NCI-H187 (cell line): Measurements from ENCODE around the gene CEP76.
"Not testable (repeated sequence)": the region's sequence is repeated elsewhere in the genome, so short reads cannot be mapped to it uniquely, and the experiment has no call there.

Source experiments
- DNase-seq, 2 experiments: peaks; one replicate each; lab custom pipeline; 2025; lab: John Stamatoyannopoulos, UW

CEP76 gene

GRCh38 chr18:12643756-12644155 lies 58.8 kb downstream of the CEP76 start:
- DNase-seq, result not testable (repeated sequence)

- no peak for DNase-seq
These were observed 61.7 kb downstream of the CEP76 start for GRCh38 chr18:12640881-12641200.

GRCh38 chr18:12639990-12640880 lies 62.3 kb downstream of the CEP76 start:
- no peak for DNase-seq

GRCh38 chr18:12638644-12639124 lies 63.8 kb downstream of the CEP76 start:
- DNase-seq, result no peak

GRCh38 chr18:12637901-12638643 lies 64.5 kb downstream of the CEP76 start:
- DNase-seq, result no peak

- DNase-seq, result no peak
These were observed 65.1 kb downstream of the CEP76 start for GRCh38 chr18:12637393-12637792.

GRCh38 chr18:12631831-12632477 lies 70.6 kb downstream of the CEP76 start:
- DNase-seq, result no peak

GRCh38 chr18:12630136-12630535 lies 72.4 kb downstream of the CEP76 start:
- no peak for DNase-seq

- no peak for DNase-seq
These were observed 73.5 kb downstream of the CEP76 start for GRCh38 chr18:12628706-12629702.

GRCh38 chr18:12627199-12627598 lies 75.3 kb downstream of the CEP76 start:
- DNase-seq, result not testable (repeated sequence)

GRCh38 chr18:12625241-12625640 lies 77.3 kb downstream of the CEP76 start:
- no peak for DNase-seq
